LNCAP (cell line): ENCODE data around the gene RARB.
A peak's percentile ranks its signal among the peaks of the same experiment; 100 is the strongest.

ENCODE experiments used
- TF ChIP-seq, protein P1 (sequence below): fragments of 450-650 bp; IDR thresholded peaks from 2 replicates; pipeline ENCODE4 v1.5.1; 2017; ENCODE audit warnings: mild to moderate bottlenecking

The RARB gene

DNA sequence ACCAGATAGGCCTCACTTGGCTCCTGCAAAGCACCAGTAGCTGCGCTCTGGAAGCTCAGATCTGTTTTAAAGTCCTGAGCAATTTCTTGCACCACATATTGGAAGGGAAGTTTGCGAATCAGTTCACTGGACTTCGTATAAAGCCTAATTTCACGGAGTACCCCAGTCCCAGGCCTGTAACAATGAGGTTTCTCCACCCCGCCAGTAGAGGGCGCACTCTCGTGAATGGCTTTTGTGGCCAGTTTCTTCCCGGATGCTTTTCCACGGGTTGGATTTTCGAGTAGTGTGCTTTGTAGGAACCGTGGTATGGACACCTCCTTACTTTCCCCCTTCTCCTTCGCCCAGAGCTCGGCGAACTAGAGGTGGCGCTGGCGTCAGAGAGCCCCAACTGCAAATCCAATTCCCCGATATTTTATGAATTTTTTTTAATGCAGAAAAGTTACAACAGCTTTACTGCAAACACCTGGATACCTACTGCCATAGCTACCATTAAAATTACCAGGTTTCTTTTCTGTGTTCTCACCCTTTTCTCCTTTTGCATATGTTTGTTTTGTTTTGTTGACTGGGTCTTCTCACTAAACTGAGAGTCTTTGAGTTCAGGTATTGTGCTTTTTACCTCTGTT is 13.3 kb downstream of the RARB start:
- TF ChIP-seq, protein P1, sequence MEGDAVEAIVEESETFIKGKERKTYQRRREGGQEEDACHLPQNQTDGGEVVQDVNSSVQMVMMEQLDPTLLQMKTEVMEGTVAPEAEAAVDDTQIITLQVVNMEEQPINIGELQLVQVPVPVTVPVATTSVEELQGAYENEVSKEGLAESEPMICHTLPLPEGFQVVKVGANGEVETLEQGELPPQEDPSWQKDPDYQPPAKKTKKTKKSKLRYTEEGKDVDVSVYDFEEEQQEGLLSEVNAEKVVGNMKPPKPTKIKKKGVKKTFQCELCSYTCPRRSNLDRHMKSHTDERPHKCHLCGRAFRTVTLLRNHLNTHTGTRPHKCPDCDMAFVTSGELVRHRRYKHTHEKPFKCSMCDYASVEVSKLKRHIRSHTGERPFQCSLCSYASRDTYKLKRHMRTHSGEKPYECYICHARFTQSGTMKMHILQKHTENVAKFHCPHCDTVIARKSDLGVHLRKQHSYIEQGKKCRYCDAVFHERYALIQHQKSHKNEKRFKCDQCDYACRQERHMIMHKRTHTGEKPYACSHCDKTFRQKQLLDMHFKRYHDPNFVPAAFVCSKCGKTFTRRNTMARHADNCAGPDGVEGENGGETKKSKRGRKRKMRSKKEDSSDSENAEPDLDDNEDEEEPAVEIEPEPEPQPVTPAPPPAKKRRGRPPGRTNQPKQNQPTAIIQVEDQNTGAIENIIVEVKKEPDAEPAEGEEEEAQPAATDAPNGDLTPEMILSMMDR = peak; percentile 85

DNA sequence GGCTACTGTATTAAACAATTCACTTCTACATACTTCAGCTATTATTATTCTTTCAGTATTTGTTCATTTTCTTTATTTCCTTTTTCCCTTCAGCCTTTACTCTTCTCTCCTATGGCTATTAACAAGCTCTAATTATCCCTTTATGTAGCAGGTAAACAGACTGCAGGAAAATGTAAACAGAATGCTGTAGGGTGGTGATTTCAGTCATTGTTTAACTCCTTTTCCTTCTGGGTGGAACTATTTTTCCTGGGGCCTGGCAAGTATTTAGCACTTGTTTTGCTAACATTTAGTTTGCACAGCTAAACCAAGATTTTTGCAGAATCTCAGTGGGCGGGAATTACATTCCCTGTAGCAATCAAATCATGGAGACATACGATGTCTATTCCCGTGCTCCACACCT is 14.4 kb downstream of the RARB start:
- TF ChIP-seq, protein P1 = no peak

GRCh38 chr3:25444273-25444672 is 16.2 kb downstream of the RARB start:
- TF ChIP-seq, protein P1 = no peak

DNA sequence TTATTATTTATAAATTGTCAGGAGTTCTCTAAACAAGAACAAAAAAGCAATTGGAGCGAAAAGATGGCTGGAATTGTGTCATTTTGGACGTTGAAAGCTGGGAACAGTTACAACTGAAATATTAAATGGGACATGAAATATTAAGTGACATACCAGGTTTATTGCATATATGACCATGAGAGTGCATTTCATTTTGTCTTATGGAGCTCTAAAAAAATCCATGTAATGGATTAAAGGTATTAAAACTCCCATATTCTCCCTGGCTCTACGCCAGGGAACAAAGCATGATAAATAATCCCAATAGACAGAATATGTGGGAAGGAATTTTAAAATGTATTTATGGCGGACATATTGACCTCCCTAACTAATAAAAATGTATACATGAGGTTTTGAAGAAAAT is 17.7 kb downstream of the RARB start:
- TF ChIP-seq, protein P1 = no peak

DNA sequence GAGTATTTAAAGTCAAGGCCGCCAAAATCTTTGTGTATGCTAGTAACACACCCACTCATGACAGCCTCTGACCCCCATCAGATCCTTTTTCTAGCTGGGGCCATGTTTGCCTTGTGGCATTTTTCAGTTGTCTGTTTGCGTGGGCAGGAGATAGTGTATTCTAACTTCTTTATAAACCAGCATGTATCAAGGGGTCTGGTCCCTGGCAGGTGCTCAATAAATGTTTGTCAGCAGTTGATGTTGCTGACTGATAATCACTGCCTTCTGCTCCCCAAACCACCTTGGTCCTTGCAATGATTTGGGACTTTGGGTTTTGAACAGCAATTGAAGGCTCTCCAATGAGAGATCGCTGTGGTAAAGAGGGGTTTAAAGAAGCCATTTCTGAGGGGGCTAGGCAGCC is 19.2 kb downstream of the RARB start:
- TF ChIP-seq, protein P1 = no peak

- TF ChIP-seq, protein P1 = no peak
Observed at GRCh38 chr3:25447925-25448324, 19.9 kb downstream of the RARB start.

DNA sequence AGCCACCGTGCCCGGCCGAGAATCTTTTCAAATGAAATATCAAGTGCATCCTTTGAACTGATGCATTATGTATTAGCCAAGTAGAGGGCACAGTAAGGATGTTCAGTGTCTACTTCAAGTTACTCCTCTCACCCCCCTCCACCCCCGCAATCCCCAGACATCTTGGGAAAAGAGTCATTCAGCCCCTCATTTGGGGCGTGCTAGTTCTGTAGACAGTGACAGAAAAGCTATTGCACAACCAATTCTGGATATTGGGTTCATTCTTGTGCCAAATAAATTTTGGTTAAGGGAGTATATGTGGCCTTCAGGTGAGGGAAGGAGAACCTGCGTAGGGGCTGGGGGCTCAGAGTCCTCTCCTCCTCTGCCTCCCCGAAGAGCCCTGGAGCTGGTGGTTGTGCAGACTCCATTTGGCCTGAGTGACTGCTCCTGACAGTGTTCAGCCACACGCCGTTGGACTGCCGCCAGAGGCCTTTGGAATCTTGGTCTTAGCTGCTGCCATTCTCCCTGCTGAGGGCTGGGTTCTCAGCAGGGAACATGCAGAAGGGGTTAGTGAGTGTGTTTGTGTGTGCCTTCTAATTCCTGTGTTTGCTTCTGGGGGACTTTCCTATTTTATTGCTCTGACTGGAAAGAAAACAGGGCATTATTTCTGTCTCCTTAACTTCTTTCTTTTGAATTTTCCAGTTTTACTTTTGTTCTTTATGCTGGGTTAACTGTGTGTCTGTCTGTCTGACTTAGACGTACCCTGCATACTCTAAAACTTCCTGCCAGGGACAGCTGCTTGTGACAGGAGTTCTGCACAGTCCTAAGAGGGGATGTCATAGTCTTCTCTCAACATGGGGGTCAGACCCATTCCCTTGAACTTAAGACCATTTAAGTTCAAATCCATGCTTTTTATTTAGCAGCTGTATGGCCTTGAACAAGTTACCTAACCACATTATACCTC is 21.0 kb downstream of the RARB start:
- TF ChIP-seq, protein P1 = no peak
